A549 (cell line): ENCODE results near the gene AP2B1. TPM values are rescaled to one million over a fixed set of nuclear protein-coding genes. Genes with fewer than 3 reads are reported as not detected.

ENCODE experiments used
- ATAC-seq, 2 experiments: fragments of 200-7000 bp in 1 of 2; fragments of >200 bp in 1 of 2; cut with Nextera tagmentation in 1 of 2; cut with Tn5 transposase in 1 of 2; 3 replicates each; pipeline versions ENCODE4 v1.8.0 to v1.9.1; 2018 to 2020; ENCODE audit warnings: mild to moderate bottlenecking in 1 of 2, moderate library complexity in 1 of 2
- CTCF ChIA-PET: fragments of 300-600 bp; sonication (Branson Sonifier 250); formaldehyde crosslinking; extraction: SDS; loops from one replicate; lab custom pipeline; 2021; ENCODE audit warnings: antibody characterized with exemption, inconsistent platforms; lab: Yijun Ruan, JAX
- POLR2A ChIA-PET: fragments of 350-600 bp; formaldehyde crosslinking; extraction: SDS; loops from one replicate; lab custom pipeline; 2021; ENCODE audit warnings: antibody characterized with exemption, inconsistent platforms; lab: Yijun Ruan, JAX
- DNase-seq, 2 experiments: peaks; one replicate each; pipeline versions ENCODE4 v3.0.0 to v3.0.0-alpha.2; 2011 to 2016; ENCODE audit warnings: low read depth in 1 of 2, low spot score in 1 of 2
- FAIRE-seq: peaks from 2 replicates; lab custom pipeline; 2011; peaks lifted over from hg19 to GRCh38; lab: Jason Lieb, UNC
- H3K27ac ChIP-seq, 2 experiments: fragments of >200 bp; sonication (Bioruptor Twin); formaldehyde crosslinking; 3 replicates each; pipeline ENCODE4 v1.5.1; 2016 to 2017
- H3K4me1 ChIP-seq: fragments of >200 bp; sonication (Bioruptor Twin); formaldehyde crosslinking; 3 replicates; pipeline ENCODE4 v1.6.1; 2016
- H3K4me2 ChIP-seq: fragments of >200 bp; sonication (Bioruptor Twin); formaldehyde crosslinking; 3 replicates; pipeline ENCODE4 v1.6.1; 2016
- H3K4me3 ChIP-seq: fragments of >200 bp; sonication (Bioruptor Twin); formaldehyde crosslinking; 3 replicates; pipeline ENCODE4 v1.5.1; 2016
- H3K9me3 ChIP-seq: fragments of >200 bp; sonication (Bioruptor Twin); formaldehyde crosslinking; 3 replicates; pipeline ENCODE4 v1.6.1; 2016
- BHLHE40 ChIP-seq: IDR thresholded peaks from 2 replicates; pipeline ENCODE4 v1.6.1; 2012; ENCODE audit warnings: low read depth, low read length, inconsistent platforms
- CBX2 ChIP-seq: fragments of 200-600 bp; sonication (generic); IDR thresholded peaks from 2 replicates; pipeline ENCODE4 v1.6.1; 2016; ENCODE audit warnings: low read depth, mild to moderate bottlenecking, borderline replicate concordance
- CEBPB ChIP-seq, 2 experiments: fragments of >200 bp in 1 of 2; sonication (Bioruptor Twin) in 1 of 2; formaldehyde crosslinking in 1 of 2; IDR thresholded peaks; 2 replicates each; pipeline ENCODE4 v1.6.1; 2012 to 2016
- CHD4 ChIP-seq: fragments of 200-600 bp; sonication (generic); IDR thresholded peaks from 2 replicates; pipeline ENCODE4 v1.6.1; 2016; ENCODE audit warnings: antibody characterized with exemption, mild to moderate bottlenecking, borderline replicate concordance
- EHF ChIP-seq: fragments of 250-450 bp; sonication (Bioruptor Pico); IDR thresholded peaks from 2 replicates; pipeline ENCODE4 v1.5.0; 2020; ENCODE audit warnings: mild to moderate bottlenecking
- GATA3 ChIP-seq: IDR thresholded peaks from 2 replicates; pipeline ENCODE4 v1.6.1; 2012; ENCODE audit warnings: borderline replicate concordance
- HOXA7 ChIP-seq: fragments of 250-450 bp; sonication (Bioruptor Pico); IDR thresholded peaks from 2 replicates; pipeline ENCODE4 v1.5.0; 2020; ENCODE audit warnings: mild to moderate bottlenecking, moderate library complexity
- HOXB13 ChIP-seq: fragments of 250-450 bp; sonication (Bioruptor Pico); IDR thresholded peaks from 2 replicates; pipeline ENCODE4 v1.5.0; 2020; ENCODE audit warnings: low read depth, mild to moderate bottlenecking, moderate library complexity
- JUNB ChIP-seq: fragments of >200 bp; sonication (Bioruptor Twin); formaldehyde crosslinking; IDR thresholded peaks from 2 replicates; pipeline ENCODE4 v1.6.1; 2016
- MYC ChIP-seq: IDR thresholded peaks from 2 replicates; pipeline ENCODE4 v1.6.1; 2012; ENCODE audit warnings: mild to moderate bottlenecking, inconsistent platforms, low read length, improper control_type of control experiment, borderline replicate concordance
- NFE2L2 ChIP-seq: fragments of 150-350 bp; conservative IDR thresholded peaks from 2 replicates; pipeline ENCODE4 v1.6.1; 2014; ENCODE audit warnings: low read length
- PHF8 ChIP-seq: fragments of 200-600 bp; sonication (generic); IDR thresholded peaks from 2 replicates; pipeline ENCODE4 v1.6.1; 2016; ENCODE audit warnings: low read depth, mild to moderate bottlenecking, antibody characterized with exemption, moderate library complexity, borderline replicate concordance
- RFX5 ChIP-seq: fragments of 450-650 bp; IDR thresholded peaks from 2 replicates; pipeline ENCODE4 v1.7.1; 2014; ENCODE audit warnings: antibody characterized with exemption, mild to moderate bottlenecking, moderate library complexity
- ZSCAN20 ChIP-seq: fragments of 250-450 bp; sonication (Bioruptor Pico); IDR thresholded peaks from 2 replicates; pipeline ENCODE4 v1.8.0; 2022; ENCODE audit warnings: mild to moderate bottlenecking, moderate library complexity
- WGBS: methylation state at CpG from one replicate; pipeline ENCODE4 v1.1.6; 2017; ENCODE audit errors: missing lambda C conversion rate; 5-methylcytosine and 5-hydroxymethylcytosine counted together
- polyA plus RNA-seq, 4 experiments: library from polyadenylated mRNA; depleted of rRNA in 3 of 4; stranded (reverse); fragments of >200 nt; fragmentation: RNase III in 1 of 4; extraction: RNeasy Plus Mini Kit Qiagen cat#74134 plus additional on column Dnase treatment in 1 of 4; gene quantifications; 2 replicates in 3 of 4; 3 replicates in 1 of 4; pipeline ENCODE4 v1.2.3, GENCODE V29; 2011 to 2017
- TF ChIP-seq, protein P1 (sequence below): fragments of 150-350 bp; IDR thresholded peaks from 2 replicates; pipeline ENCODE4 v1.6.1; 2014; ENCODE audit warnings: low read depth, mild to moderate bottlenecking, low read length
- TF ChIP-seq, protein P2 (sequence below): IDR thresholded peaks from 2 replicates; pipeline ENCODE4 v1.6.1; 2012
- TF ChIP-seq, protein P3 (sequence below): fragments of >200 bp; sonication (Bioruptor Twin); formaldehyde crosslinking; IDR thresholded peaks from 3 replicates; pipeline ENCODE4 v1.5.1; 2016

Gene AP2B1
- polyA plus RNA-seq, 2 of the 4 experiments (the other 2 are of a cell fraction) = 110 to 278 TPM

DNA sequence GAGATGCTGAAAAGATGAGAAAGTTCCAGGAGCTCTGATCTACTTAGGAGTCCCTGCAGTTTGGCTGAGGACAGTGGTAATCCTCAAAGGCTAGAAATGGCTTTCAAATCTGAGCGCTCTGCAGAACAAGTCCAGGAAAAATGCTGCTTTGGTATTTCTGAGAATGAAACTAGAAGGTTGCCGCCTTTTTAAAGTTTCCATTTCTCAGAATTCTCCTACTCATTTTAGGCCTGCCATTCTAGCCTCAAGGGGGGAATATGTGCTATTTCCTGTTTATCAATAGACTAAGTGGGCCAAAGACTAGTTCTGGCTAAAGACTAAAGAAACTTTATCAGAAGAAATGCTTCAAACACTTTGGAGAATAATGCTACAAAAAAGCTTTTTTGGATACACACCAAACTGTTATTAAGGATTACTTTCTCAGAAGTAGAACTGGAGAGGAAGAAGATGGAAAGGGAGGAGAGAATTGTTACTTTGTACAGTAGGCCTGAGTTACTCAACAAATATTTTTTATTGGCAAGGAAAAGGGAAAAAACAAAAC lies 49.5 kb upstream of the AP2B1 start, which contains the start of gene SLFN12L:
SLFN12L (minus strand) TSS at position 78 of the 541 bp plus-strand sequence. CDS start 15,314 bp downstream, outside the sequence.
- ChIA-PET CTCF (interaction anchor here (0.6 to 15.4 kb wide), 17 partner anchors 11 to 1118 kb away, joined by 3 to 308 read pairs (median 4); partner anchors contain the start of gene SLFN14), POLR2A (no interaction called here)
- no peak for DNase-seq
- Histone ChIP-seq H3K27ac (no peak within 1 kb of the TSS), H3K4me3 (no peak within 1 kb of the TSS), H3K4me2 (no peak within 1 kb of the TSS), H3K9me3 (no peaks in the 10 kb centered on the region), H3K4me1 (no peaks in the 10 kb centered on the region)
- FAIRE-seq = no peak
- TF ChIP-seq GATA3 = no peak
- TF ChIP-seq, protein P1, sequence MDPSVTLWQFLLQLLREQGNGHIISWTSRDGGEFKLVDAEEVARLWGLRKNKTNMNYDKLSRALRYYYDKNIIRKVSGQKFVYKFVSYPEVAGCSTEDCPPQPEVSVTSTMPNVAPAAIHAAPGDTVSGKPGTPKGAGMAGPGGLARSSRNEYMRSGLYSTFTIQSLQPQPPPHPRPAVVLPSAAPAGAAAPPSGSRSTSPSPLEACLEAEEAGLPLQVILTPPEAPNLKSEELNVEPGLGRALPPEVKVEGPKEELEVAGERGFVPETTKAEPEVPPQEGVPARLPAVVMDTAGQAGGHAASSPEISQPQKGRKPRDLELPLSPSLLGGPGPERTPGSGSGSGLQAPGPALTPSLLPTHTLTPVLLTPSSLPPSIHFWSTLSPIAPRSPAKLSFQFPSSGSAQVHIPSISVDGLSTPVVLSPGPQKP = no peak
- TF ChIP-seq RFX5 = no peak
- TF ChIP-seq, protein P2, sequence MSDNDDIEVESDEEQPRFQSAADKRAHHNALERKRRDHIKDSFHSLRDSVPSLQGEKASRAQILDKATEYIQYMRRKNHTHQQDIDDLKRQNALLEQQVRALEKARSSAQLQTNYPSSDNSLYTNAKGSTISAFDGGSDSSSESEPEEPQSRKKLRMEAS = no peak
- no peak for TF ChIP-seq HOXA7 (CRISPR knock-in tag)
- TF ChIP-seq CHD4 = no peak
- TF ChIP-seq, protein P3, sequence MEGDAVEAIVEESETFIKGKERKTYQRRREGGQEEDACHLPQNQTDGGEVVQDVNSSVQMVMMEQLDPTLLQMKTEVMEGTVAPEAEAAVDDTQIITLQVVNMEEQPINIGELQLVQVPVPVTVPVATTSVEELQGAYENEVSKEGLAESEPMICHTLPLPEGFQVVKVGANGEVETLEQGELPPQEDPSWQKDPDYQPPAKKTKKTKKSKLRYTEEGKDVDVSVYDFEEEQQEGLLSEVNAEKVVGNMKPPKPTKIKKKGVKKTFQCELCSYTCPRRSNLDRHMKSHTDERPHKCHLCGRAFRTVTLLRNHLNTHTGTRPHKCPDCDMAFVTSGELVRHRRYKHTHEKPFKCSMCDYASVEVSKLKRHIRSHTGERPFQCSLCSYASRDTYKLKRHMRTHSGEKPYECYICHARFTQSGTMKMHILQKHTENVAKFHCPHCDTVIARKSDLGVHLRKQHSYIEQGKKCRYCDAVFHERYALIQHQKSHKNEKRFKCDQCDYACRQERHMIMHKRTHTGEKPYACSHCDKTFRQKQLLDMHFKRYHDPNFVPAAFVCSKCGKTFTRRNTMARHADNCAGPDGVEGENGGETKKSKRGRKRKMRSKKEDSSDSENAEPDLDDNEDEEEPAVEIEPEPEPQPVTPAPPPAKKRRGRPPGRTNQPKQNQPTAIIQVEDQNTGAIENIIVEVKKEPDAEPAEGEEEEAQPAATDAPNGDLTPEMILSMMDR = no peak
- no peak for TF ChIP-seq CBX2
- TF ChIP-seq MYC = no peak
- TF ChIP-seq ZSCAN20 (CRISPR knock-in tag) = no peak
- no peak for TF ChIP-seq EHF (CRISPR knock-in tag)
- TF ChIP-seq JUNB = no peak
- no peak for TF ChIP-seq PHF8
- TF ChIP-seq BHLHE40 = no peak
- no peak for TF ChIP-seq CEBPB (IDR thresholded peaks at IDR 0.05)
- no peak for ATAC-seq
- WGBS = 89% methylated on average over 2 of the region's 2 CpGs

DNA sequence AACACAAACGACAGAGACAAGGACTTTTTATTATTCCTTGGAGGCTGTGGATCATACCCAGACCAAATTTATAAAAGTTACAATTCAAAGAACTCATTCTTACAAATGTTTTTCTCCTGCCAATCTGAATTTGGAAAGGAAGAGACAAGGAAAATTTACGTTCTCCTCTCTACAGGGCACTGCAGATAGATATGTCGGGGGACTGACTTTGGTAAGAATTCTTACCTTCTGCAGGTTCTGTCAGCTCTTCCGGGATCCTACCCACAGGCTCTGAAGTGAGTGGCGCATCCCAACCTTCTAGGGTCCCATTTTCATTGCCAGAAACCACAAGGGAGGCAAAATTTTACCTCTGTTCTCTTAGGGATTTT lies 47.5 kb upstream of the AP2B1 start:
- Histone ChIP-seq H3K4me2 (peak overlapping the region; percentile 37), H3K4me3 (no peak overlapping the region), H3K27ac (no peak overlapping the region), H3K9me3 (no peaks in the 10 kb centered on the region), H3K4me1 (no peaks in the 10 kb centered on the region)
- ChIA-PET POLR2A (interaction anchor here (0.8 to 1.0 kb wide), 2 partner anchors 28 to 369 kb away, joined by 3 to 5 read pairs; no protein-coding TSS in a partner anchor), CTCF (interaction anchor here (0.6 to 15.4 kb wide), 40 partner anchors 9 to 1119 kb away, joined by 3 to 308 read pairs (median 4); partner anchors contain the start of genes C17orf50, SLFN14 and UNC45B)
- DNase-seq (no peak), ATAC-seq (peak in 1 of 2 experiments; percentile 52; a peak in 3 of 6 replicates), FAIRE-seq (no peak)
- WGBS = 46% methylated on average over 5 of the region's 5 CpGs
- TF ChIP-seq, protein P3 = peak; percentile 42; the same call in 2 of the 3 replicates
- TF ChIP-seq NFE2L2 (no peak), HOXB13 (no peak)
